DND-41 (cell line): Measurements from ENCODE around the gene GNAS-AS1.

Source experiments
- ATAC-seq: fragments of 200-7000 bp; cut with Tn5 transposase; 3 replicates; pipeline ENCODE4 v1.9.1; 2021; ENCODE audit warnings: low read depth; ENCODE audit not compliant: insufficient read depth
- DNase-seq: peaks from one replicate; pipeline ENCODE4 v3.0.0-alpha.2; 2020
- H2AFZ ChIP-seq: 2 replicates; pipeline ENCODE4 v1.6.0; 2012; ENCODE audit warnings: low read depth, low read length
- H3K27ac ChIP-seq: 2 replicates; pipeline ENCODE4 v1.5.1; 2012; ENCODE audit warnings: low read length, inconsistent platforms
- H3K27me3 ChIP-seq: fragments of 200-600 bp; sonication (generic); 2 replicates; pipeline ENCODE4 v1.6.0; 2012; ENCODE audit warnings: low read length, mild to moderate bottlenecking, inconsistent platforms; ENCODE audit not compliant: insufficient read depth, poor library complexity
- H3K36me3 ChIP-seq: 2 replicates; pipeline ENCODE4 v1.5.1; 2012; ENCODE audit warnings: low read length, inconsistent platforms; ENCODE audit not compliant: insufficient read depth
- H3K4me1 ChIP-seq: 2 replicates; pipeline ENCODE4 v1.5.1; 2012; ENCODE audit warnings: mild to moderate bottlenecking, low read length; ENCODE audit not compliant: insufficient read depth
- H3K4me2 ChIP-seq: 2 replicates; pipeline ENCODE4 v1.6.0; 2012; ENCODE audit warnings: mild to moderate bottlenecking, moderate library complexity, low read length, inconsistent platforms; ENCODE audit not compliant: insufficient read depth
- H3K4me3 ChIP-seq, 2 experiments: fragments of 200-600 bp in 1 of 2; shearing (Covaris generic) in 1 of 2; 2 replicates each; pipeline ENCODE4 v1.5.1; 2012 to 2016; ENCODE audit warnings: inconsistent platforms in 2 of 2, low read length in 2 of 2, mild to moderate bottlenecking in 2 of 2, low read depth in 1 of 2, moderate library complexity in 1 of 2
- H3K79me2 ChIP-seq: 2 replicates; pipeline ENCODE4 v1.6.0; 2012; ENCODE audit warnings: low read length, inconsistent platforms; ENCODE audit not compliant: insufficient read depth
- H3K9ac ChIP-seq: 2 replicates; pipeline ENCODE4 v1.6.0; 2012; ENCODE audit warnings: low read depth, mild to moderate bottlenecking, inconsistent platforms, low read length, moderate library complexity
- H3K9me3 ChIP-seq: 2 replicates; pipeline ENCODE4 v1.5.1; 2012; ENCODE audit warnings: low read length, moderate library complexity, mild to moderate bottlenecking, inconsistent platforms; ENCODE audit not compliant: insufficient read depth, severe bottlenecking
- H4K20me1 ChIP-seq: 2 replicates; pipeline ENCODE4 v1.6.0; 2012; ENCODE audit warnings: low read length; ENCODE audit not compliant: insufficient read depth
- EZH2 ChIP-seq: IDR thresholded peaks from 3 replicates; pipeline ENCODE4 v1.6.1; 2012; ENCODE audit warnings: borderline replicate concordance, low read depth, mild to moderate bottlenecking, moderate library complexity, low read length, inconsistent platforms; ENCODE audit not compliant: severe bottlenecking
- TF ChIP-seq, protein P1 (sequence below): IDR thresholded peaks from 2 replicates; pipeline ENCODE4 v1.5.1; 2012; ENCODE audit warnings: borderline replicate concordance, low read length, moderate library complexity, mild to moderate bottlenecking; ENCODE audit not compliant: poor library complexity, severe bottlenecking; ENCODE audit errors: extremely low read depth

Gene GNAS-AS1

DNA sequence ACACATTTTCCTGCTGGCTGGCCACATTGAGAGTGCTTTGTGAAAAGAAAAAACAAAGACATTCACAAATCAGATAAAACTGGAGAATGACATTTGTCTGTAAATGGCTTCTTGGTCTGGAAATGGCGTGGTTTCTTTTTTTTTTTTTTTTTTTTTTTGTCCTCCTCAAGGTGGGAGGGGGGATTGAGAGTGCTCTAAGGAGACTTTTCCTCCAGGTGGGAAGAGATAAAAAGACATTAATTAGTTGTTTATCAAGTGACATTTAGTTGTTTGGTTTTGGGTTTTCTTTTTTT, 42.2 kb upstream of the GNAS-AS1 start:
- no peak for ATAC-seq
- DNase-seq: no peak
- no peaks in the 10 kb centered on the region for H3K9me3 ChIP-seq
- peaks cover 84% of the 10 kb centered on the region for H3K79me2 ChIP-seq
- peak overlapping the region; percentile 65 for H3K4me2 ChIP-seq
- H3K9ac ChIP-seq: peak overlapping the region; percentile 93
- no peak overlapping the region for H2AFZ ChIP-seq
- peaks cover 42% of the 10 kb centered on the region for H3K4me1 ChIP-seq
- H4K20me1 ChIP-seq: peaks cover 53% of the 10 kb centered on the region
- H3K4me3 ChIP-seq: peak overlapping the region; percentile 48 to 85
- peak overlapping the region; percentile 90 for H3K27ac ChIP-seq
- TF ChIP-seq, protein P1, sequence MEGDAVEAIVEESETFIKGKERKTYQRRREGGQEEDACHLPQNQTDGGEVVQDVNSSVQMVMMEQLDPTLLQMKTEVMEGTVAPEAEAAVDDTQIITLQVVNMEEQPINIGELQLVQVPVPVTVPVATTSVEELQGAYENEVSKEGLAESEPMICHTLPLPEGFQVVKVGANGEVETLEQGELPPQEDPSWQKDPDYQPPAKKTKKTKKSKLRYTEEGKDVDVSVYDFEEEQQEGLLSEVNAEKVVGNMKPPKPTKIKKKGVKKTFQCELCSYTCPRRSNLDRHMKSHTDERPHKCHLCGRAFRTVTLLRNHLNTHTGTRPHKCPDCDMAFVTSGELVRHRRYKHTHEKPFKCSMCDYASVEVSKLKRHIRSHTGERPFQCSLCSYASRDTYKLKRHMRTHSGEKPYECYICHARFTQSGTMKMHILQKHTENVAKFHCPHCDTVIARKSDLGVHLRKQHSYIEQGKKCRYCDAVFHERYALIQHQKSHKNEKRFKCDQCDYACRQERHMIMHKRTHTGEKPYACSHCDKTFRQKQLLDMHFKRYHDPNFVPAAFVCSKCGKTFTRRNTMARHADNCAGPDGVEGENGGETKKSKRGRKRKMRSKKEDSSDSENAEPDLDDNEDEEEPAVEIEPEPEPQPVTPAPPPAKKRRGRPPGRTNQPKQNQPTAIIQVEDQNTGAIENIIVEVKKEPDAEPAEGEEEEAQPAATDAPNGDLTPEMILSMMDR: no peak
- TF ChIP-seq EZH2: no peak
- H3K27me3 ChIP-seq: no peaks in the 10 kb centered on the region
- peaks cover 41% of the 10 kb centered on the region for H3K36me3 ChIP-seq

DNA sequence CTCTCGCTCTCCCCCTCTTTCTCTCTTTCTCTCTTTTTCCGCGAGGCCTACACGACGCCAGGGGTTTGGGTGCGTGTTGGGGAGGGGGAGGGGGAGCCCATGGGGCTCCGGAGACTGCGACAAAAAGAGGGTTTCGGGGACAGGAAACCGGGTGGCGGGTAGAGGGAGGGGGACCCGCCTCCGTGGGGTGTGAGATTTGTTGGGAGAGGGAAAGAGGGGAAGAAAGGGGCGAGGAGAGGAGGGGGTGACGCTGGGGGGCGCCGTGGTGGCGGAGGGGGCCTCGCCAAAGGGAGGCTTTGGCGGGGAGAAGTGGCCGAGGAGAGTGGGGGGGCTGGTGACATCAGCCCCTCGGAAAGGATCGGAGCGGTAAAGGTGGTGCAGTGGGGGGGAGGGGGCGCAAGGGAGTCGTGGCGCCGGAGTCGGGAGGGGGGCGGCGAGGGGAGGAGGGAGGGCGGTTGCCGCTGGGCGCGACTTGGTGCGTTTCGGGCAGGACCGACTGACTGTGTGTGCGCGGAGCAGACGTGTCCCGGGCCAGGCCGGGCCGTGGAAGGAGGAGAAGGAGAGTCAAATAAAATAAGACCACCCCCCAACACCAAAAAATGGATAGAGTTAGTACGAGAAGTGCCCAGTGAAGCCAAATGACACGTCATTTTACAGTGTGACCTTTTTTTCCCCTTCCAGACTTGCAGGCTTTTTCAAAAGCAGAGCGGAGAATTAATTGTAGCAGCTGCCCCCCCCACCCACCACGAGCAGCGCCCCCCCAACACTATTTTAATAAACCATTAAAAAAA, 41.6 kb upstream of the GNAS-AS1 start:
- Histone ChIP-seq H3K27me3 (no peaks in the 10 kb centered on the region), H2AFZ (peak overlapping the region; percentile 57), H4K20me1 (peaks cover 48% of the 10 kb centered on the region), H3K4me1 (peaks cover 46% of the 10 kb centered on the region), H3K79me2 (peaks cover 81% of the 10 kb centered on the region), H3K9me3 (no peaks in the 10 kb centered on the region), H3K9ac (peak overlapping the region; percentile 93), H3K36me3 (peaks cover 36% of the 10 kb centered on the region), H3K4me3 (peak overlapping the region; percentile 48 to 85), H3K27ac (peak overlapping the region; percentile 90), H3K4me2 (peak overlapping the region; percentile 65)
- peak; percentile 44 for ATAC-seq
- DNase-seq: peak; percentile 91
- TF ChIP-seq EZH2: no peak
- TF ChIP-seq, protein P1: peak; percentile 48

DNA sequence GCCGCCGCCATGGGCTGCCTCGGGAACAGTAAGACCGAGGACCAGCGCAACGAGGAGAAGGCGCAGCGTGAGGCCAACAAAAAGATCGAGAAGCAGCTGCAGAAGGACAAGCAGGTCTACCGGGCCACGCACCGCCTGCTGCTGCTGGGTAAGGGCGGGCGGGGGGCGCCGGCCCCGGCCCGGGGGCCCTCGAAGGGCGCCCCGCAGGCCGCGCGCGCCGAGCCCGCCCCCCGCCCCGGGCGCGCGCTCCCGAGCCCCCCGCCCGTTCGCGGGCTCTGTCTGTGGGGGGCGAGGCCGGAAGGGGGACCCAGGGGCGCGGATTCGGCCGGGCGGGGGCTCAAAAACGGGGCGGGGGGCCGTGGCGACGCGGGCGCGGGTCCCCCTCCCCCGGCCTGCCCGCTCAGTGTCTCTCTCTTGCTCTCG, 41.0 kb upstream of the GNAS-AS1 start:
- peak overlapping the region; percentile 48 to 85 for H3K4me3 ChIP-seq
- H3K9ac ChIP-seq: peak overlapping the region; percentile 93
- H2AFZ ChIP-seq: peak overlapping the region; percentile 57; the same call in 1 of the 2 replicates
- peak overlapping the region; percentile 65 for H3K4me2 ChIP-seq
- H3K36me3 ChIP-seq: peaks cover 30% of the 10 kb centered on the region
- peaks cover 41% of the 10 kb centered on the region for H4K20me1 ChIP-seq
- peak overlapping the region; percentile 90 for H3K27ac ChIP-seq
- H3K27me3 ChIP-seq: no peaks in the 10 kb centered on the region
- ATAC-seq (no peak), DNase-seq (no peak)
- peaks cover 46% of the 10 kb centered on the region for H3K4me1 ChIP-seq
- no peaks in the 10 kb centered on the region for H3K9me3 ChIP-seq
- H3K79me2 ChIP-seq: peaks cover 75% of the 10 kb centered on the region
- no peak for TF ChIP-seq EZH2
- TF ChIP-seq, protein P1: no peak
